Karpas-422 (cell line): ENCODE results near the gene CNOT4. TPM values are rescaled to one million over a fixed set of nuclear protein-coding genes. Genes with fewer than 3 reads are reported as not detected.

Source experiments
- DNase-seq: peaks from one replicate; pipeline ENCODE4 v3.0.0-alpha.2; 2015
- H2AFZ ChIP-seq: fragments of 200-600 bp; sonication (generic); 2 replicates; pipeline ENCODE4 v1.6.1; 2014; ENCODE audit warnings: antibody characterized with exemption, low read length, mixed read lengths
- H3K27ac ChIP-seq: fragments of 200-600 bp; sonication (generic); 2 replicates; pipeline ENCODE4 v1.5.1; 2014; ENCODE audit warnings: mild to moderate bottlenecking, low read length, moderate library complexity
- H3K27me3 ChIP-seq: fragments of 200-600 bp; sonication (generic); 2 replicates; pipeline ENCODE4 v1.6.1; 2014; ENCODE audit warnings: low read length, mixed read lengths
- H3K36me3 ChIP-seq: fragments of 200-600 bp; sonication (generic); 2 replicates; pipeline ENCODE4 v1.6.1; 2014; ENCODE audit warnings: low read length, mixed read lengths; ENCODE audit not compliant: insufficient read depth
- H3K4me1 ChIP-seq: fragments of 200-600 bp; sonication (generic); 2 replicates; pipeline ENCODE4 v1.6.1; 2014; ENCODE audit warnings: mild to moderate bottlenecking, low read length, mixed read lengths
- H3K4me2 ChIP-seq: fragments of 200-600 bp; sonication (generic); 2 replicates; pipeline ENCODE4 v1.6.1; 2014; ENCODE audit warnings: low read length, low read depth, mild to moderate bottlenecking; ENCODE audit not compliant: poor library complexity, severe bottlenecking
- H3K4me3 ChIP-seq: fragments of 200-600 bp; sonication (generic); 2 replicates; pipeline ENCODE4 v1.5.1; 2014; ENCODE audit warnings: mild to moderate bottlenecking, antibody characterized with exemption, low read length, mixed read lengths
- H3K79me2 ChIP-seq: fragments of 200-600 bp; sonication (generic); 2 replicates; pipeline ENCODE4 v1.6.1; 2014; ENCODE audit warnings: mild to moderate bottlenecking, low read length, mixed read lengths
- H3K9ac ChIP-seq: fragments of 200-600 bp; sonication (generic); 2 replicates; pipeline ENCODE4 v1.6.0; 2014; ENCODE audit warnings: low read length
- H3K9me2 ChIP-seq: fragments of 200-600 bp; sonication (generic), shearing (Covaris generic); replicated peaks from 2 replicates; pipeline ENCODE4 v1.6.0; 2014; ENCODE audit warnings: mild to moderate bottlenecking, low read length, moderate library complexity; ENCODE audit not compliant: insufficient read depth
- H3K9me3 ChIP-seq: fragments of 300-700, 200-600 bp; sonication (generic); 2 replicates; pipeline ENCODE4 v1.6.1; 2014; ENCODE audit warnings: low read length, mixed read lengths
- H4K20me1 ChIP-seq: fragments of 200-600 bp; sonication (generic); 2 replicates; pipeline ENCODE4 v1.6.1; 2014; ENCODE audit warnings: mild to moderate bottlenecking, antibody characterized with exemption, low read length, low read depth; ENCODE audit not compliant: insufficient read depth
- total RNA-seq: library from RNA; depleted of rRNA; stranded (reverse); fragments of >200 nt; shearing (Covaris generic); gene quantifications from 2 replicates; pipeline ENCODE4 v1.2.3, GENCODE V29; 2014; ENCODE audit warnings: low replicate concordance

The CNOT4 gene
- total RNA-seq, 1 experiment from 2014 or later: 25.9 TPM

DNA sequence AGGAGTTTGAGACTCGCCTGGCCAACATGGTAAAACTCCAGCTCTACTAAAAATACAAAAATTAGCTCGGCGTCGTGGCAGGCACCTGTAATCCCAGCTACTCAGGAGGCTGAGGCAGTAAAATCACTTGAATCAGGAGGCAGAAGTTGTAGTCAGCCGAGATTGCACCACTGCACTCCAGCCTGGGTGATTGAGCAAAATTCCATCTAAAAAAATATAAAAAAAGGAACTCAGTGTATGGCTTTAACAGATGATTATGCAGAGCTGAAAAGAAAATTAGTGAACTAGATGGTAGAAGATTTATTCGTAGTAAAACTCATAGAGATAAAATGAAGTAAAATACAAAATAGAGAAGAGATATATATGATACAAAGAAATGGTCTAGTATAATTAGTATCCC lies 12.6 kb upstream of the CNOT4 start:
- H3K9ac ChIP-seq: no peak overlapping the region
- no peaks in the 10 kb centered on the region for H3K79me2 ChIP-seq
- H3K9me2 ChIP-seq: no peaks in the 10 kb centered on the region
- H3K27ac ChIP-seq: no peak overlapping the region
- no peaks in the 10 kb centered on the region for H3K9me3 ChIP-seq
- H3K36me3 ChIP-seq: no peaks in the 10 kb centered on the region
- H4K20me1 ChIP-seq: no peaks in the 10 kb centered on the region
- DNase-seq: no peak
- H3K4me3 ChIP-seq: no peak overlapping the region
- H3K4me2 ChIP-seq: no peak overlapping the region
- no peaks in the 10 kb centered on the region for H3K4me1 ChIP-seq
- H3K27me3 ChIP-seq: no peaks in the 10 kb centered on the region
- H2AFZ ChIP-seq: no peak overlapping the region

DNA sequence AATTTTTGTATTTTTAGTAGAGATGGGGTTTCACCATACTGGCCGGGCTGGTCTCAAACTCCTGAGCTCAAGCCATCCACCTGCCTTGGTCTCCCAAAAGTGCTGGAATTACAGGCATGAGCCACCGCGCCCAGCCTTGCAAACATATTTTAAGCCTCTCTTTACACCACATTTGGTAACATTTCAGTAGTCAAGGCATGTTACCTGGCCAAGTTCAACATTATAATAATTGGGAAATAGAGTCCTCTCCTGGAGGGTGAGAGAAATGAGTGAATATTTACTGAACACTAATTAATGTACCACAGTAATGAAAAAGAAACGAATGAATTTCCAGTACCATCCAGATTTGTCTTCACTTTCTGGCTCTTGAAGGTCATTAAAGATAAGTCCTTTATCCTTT lies 10.0 kb upstream of the CNOT4 start:
- H3K36me3 ChIP-seq: no peaks in the 10 kb centered on the region
- H3K4me3 ChIP-seq: no peak overlapping the region
- no peaks in the 10 kb centered on the region for H3K4me1 ChIP-seq
- no peak overlapping the region for H3K27ac ChIP-seq
- H3K9ac ChIP-seq: no peak overlapping the region
- DNase-seq: no peak
- H3K27me3 ChIP-seq: no peaks in the 10 kb centered on the region
- no peaks in the 10 kb centered on the region for H3K79me2 ChIP-seq
- H3K9me3 ChIP-seq: no peaks in the 10 kb centered on the region
- no peak overlapping the region for H3K4me2 ChIP-seq
- no peaks in the 10 kb centered on the region for H3K9me2 ChIP-seq
- H2AFZ ChIP-seq: no peak overlapping the region
- no peaks in the 10 kb centered on the region for H4K20me1 ChIP-seq

GRCh38 chr7:135519233-135519688 lies 9.4 kb upstream of the CNOT4 start:
- no peaks in the 10 kb centered on the region for H3K4me1 ChIP-seq
- H4K20me1 ChIP-seq: no peaks in the 10 kb centered on the region
- no peak for DNase-seq
- H3K27ac ChIP-seq: no peak overlapping the region
- H3K9me3 ChIP-seq: no peaks in the 10 kb centered on the region
- H3K27me3 ChIP-seq: no peaks in the 10 kb centered on the region
- H2AFZ ChIP-seq: no peak overlapping the region
- no peaks in the 10 kb centered on the region for H3K79me2 ChIP-seq
- no peak overlapping the region for H3K4me2 ChIP-seq
- no peak overlapping the region for H3K4me3 ChIP-seq
- H3K36me3 ChIP-seq: no peaks in the 10 kb centered on the region
- no peak overlapping the region for H3K9ac ChIP-seq
- H3K9me2 ChIP-seq: no peaks in the 10 kb centered on the region

DNA sequence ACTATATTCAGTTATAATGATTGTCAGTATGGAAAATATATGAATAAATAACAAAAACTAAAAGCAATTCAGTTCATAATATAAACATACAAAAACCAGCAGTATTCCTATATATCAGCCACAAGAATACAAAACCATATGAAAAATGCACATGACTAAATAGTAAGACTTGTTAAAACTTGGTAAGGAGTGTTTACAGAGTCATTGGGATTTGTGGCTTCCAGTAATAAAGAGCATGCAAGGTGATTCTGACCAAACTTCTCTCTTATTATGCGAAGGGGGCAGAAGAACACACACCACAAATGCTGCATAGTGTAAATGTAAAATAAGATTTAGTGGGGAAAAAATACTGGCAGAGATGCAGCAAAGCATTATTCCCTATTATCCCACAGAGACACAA lies 8.8 kb upstream of the CNOT4 start:
- H2AFZ ChIP-seq: no peak overlapping the region
- H3K9ac ChIP-seq: no peak overlapping the region
- no peaks in the 10 kb centered on the region for H3K79me2 ChIP-seq
- no peak overlapping the region for H3K4me3 ChIP-seq
- H4K20me1 ChIP-seq: no peaks in the 10 kb centered on the region
- H3K36me3 ChIP-seq: no peaks in the 10 kb centered on the region
- no peak overlapping the region for H3K27ac ChIP-seq
- no peaks in the 10 kb centered on the region for H3K27me3 ChIP-seq
- H3K4me2 ChIP-seq: no peak overlapping the region
- no peaks in the 10 kb centered on the region for H3K4me1 ChIP-seq
- no peaks in the 10 kb centered on the region for H3K9me2 ChIP-seq
- no peak for DNase-seq
- no peaks in the 10 kb centered on the region for H3K9me3 ChIP-seq

GRCh38 chr7:135517060-135517459 lies 7.2 kb upstream of the CNOT4 start:
- no peaks in the 10 kb centered on the region for H3K9me3 ChIP-seq
- H4K20me1 ChIP-seq: no peaks in the 10 kb centered on the region
- H3K4me1 ChIP-seq: no peaks in the 10 kb centered on the region
- no peak overlapping the region for H3K4me2 ChIP-seq
- no peaks in the 10 kb centered on the region for H3K27me3 ChIP-seq
- H2AFZ ChIP-seq: no peak overlapping the region
- DNase-seq: no peak
- no peak overlapping the region for H3K9ac ChIP-seq
- H3K79me2 ChIP-seq: no peaks in the 10 kb centered on the region
- no peaks in the 10 kb centered on the region for H3K36me3 ChIP-seq
- no peak overlapping the region for H3K27ac ChIP-seq
- no peak overlapping the region for H3K4me3 ChIP-seq
- H3K9me2 ChIP-seq: no peaks in the 10 kb centered on the region

DNA sequence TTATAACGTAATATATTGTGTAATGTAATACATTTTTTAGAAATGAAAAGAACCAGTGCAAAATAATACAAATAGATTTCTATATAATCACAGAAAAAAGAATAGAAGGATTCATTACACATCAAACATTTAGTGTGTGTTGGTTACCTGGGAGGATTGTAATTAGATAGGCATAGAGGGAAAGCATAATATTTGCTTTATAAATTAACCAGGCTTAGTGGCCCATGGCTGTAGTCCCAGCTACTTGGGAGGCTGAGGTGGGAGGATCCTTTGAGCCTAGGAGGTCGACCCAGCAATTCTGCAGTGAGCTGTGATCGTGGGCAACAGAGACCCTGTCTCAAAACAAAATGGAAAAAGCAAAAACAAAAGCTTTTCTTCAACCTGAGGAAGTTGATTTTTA lies 5.0 kb upstream of the CNOT4 start:
- Histone ChIP-seq H3K79me2 (peaks cover under 1% of the 10 kb centered on the region; the same call in 1 of the 2 replicates), H3K4me1 (peaks cover 7% of the 10 kb centered on the region), H3K9me3 (no peaks in the 10 kb centered on the region), H3K27ac (no peak overlapping the region), H3K36me3 (no peaks in the 10 kb centered on the region), H3K9me2 (no peaks in the 10 kb centered on the region), H3K4me2 (no peak overlapping the region), H4K20me1 (no peaks in the 10 kb centered on the region), H3K9ac (no peak overlapping the region), H3K27me3 (no peaks in the 10 kb centered on the region), H2AFZ (no peak overlapping the region), H3K4me3 (no peak overlapping the region)
- DNase-seq: no peak

DNA sequence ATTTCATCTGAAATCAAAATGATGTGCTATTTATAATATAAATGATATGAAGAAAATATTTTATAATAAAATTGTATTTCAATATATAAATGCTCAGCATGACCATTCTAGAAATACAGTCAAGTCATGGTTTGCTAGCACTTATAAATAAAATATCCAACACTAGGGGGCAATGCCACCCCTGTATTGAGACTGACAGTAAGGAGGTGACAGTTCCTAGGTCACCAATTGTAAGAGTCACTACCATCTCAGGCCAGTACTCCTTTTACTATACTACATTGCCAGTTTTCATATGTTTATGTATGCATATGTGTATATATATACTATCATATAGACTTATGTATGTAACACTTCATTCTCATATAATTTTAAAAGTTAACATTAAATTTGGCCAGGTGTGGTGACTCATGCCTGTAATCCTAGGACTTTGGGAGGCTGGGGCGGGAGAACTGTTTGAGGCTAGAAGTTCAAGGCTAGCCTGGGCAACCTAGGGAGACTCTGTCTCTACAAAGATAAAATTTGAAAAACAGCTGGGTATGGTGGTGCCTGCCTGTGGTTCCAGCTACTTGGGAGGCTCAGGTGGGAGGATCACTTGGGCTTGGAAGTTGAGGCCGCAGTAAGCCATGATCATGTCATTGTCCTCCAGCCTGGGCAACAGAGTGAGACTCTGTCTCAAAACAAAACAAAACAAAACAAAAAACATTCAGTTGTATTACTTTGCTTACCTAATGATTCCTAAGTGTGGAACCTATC lies 2.4 kb upstream of the CNOT4 start:
- Histone ChIP-seq H3K27ac (no peak overlapping the region), H4K20me1 (peaks cover 9% of the 10 kb centered on the region), H3K79me2 (peaks cover 26% of the 10 kb centered on the region), H3K9ac (no peak overlapping the region), H3K27me3 (no peaks in the 10 kb centered on the region), H2AFZ (no peak overlapping the region), H3K9me2 (no peaks in the 10 kb centered on the region), H3K4me1 (peaks cover 19% of the 10 kb centered on the region), H3K36me3 (no peaks in the 10 kb centered on the region), H3K4me2 (no peak overlapping the region), H3K9me3 (no peaks in the 10 kb centered on the region), H3K4me3 (no peak overlapping the region)
- peak; percentile 90 for DNase-seq

- Histone ChIP-seq H3K27me3 (no peaks in the 10 kb centered on the region), H3K4me1 (peaks cover 28% of the 10 kb centered on the region), H3K9ac (peak overlapping the region; percentile 72), H3K4me3 (peak overlapping the region; percentile 98), H3K36me3 (no peaks in the 10 kb centered on the region), H3K79me2 (peaks cover 42% of the 10 kb centered on the region), H3K9me2 (no peaks in the 10 kb centered on the region), H3K4me2 (peak overlapping the region; percentile 96), H3K9me3 (no peaks in the 10 kb centered on the region), H3K27ac (no peak overlapping the region), H4K20me1 (peaks cover 9% of the 10 kb centered on the region), H2AFZ (peak overlapping the region; percentile 99)
- DNase-seq: no peak
These were observed 786 bp upstream of the CNOT4 start for GRCh38 chr7:135510592-135511183.
